ENCODE results near the gene SHISA5. TPM values are rescaled to one million over a fixed set of nuclear protein-coding genes. Genes with fewer than 3 reads are reported as not detected.

Gene SHISA5
- total and polyA plus RNA-seq, 2 of the 8 experiments (the other 6 are each of a cell fraction or from before 2014, with no cell fraction given), result 196 to 315 TPM

GRCh38 chr3:48419149-48419548, 84.8 kb downstream of the SHISA5 start:
- Histone ChIP-seq H2BK5ac (ENCODE audit: low read depth, low read length) (peak overlapping the region; percentile 21; the same call in 1 of the 2 replicates), H3K79me2 (ENCODE audit: control insufficient read depth in 1 of 2, insufficient read depth in 2 of 2, low read length in 2 of 2) (peaks cover 2 to 23% of the 10 kb centered on the region in 2 experiments; a peak in 1 of 4 replicates), H2BK20ac (ENCODE audit: low read length) (no peak overlapping the region), H2AK5ac (ENCODE audit: low read depth, low read length) (no peak overlapping the region), H3K4ac (replicated peaks; ENCODE audit: insufficient read length, low read depth, low read length) (no peak overlapping the region), H3K14ac (ENCODE audit: insufficient read length) (no peak overlapping the region), H4K91ac (replicated peaks; ENCODE audit: insufficient read length, low read length) (no peak overlapping the region), H4K20me1 (replicated peaks in 1 of 2; ENCODE audit: control insufficient read depth in 1 of 2, insufficient read depth in 2 of 2, low read length in 2 of 2) (peaks cover 23 to 52% of the 10 kb centered on the region in 2 experiments), H2AFZ (ENCODE audit: low read length) (no peak overlapping the region), H3K4me3 (ENCODE audit: extremely low read depth in 1 of 4, insufficient read depth in 2 of 4, low read depth in 3 of 4, low read length in 4 of 4) (no peak overlapping the region), H3K18ac (ENCODE audit: extremely low read depth, low read length) (no peak overlapping the region), H3K4me1 (replicated peaks in 1 of 4; ENCODE audit: control insufficient read depth in 3 of 4, insufficient read depth in 4 of 4, low read length in 3 of 4) (peaks cover 0 to 3% (median 0%) of the 10 kb centered on the region in 4 experiments; a peak in 3 of 7 replicates), H3K23ac (ENCODE audit: insufficient read length) (no peak overlapping the region), H2BK12ac (ENCODE audit: low read depth, low read length) (no peak overlapping the region), H3K36me3 (ENCODE audit: control insufficient read depth in 2 of 4, insufficient read depth in 4 of 4, low read length in 3 of 4) (peaks cover 47 to 65% (median 53%) of the 10 kb centered on the region in 4 experiments), H3K23me2 (ENCODE audit: low read depth, low read length) (no peaks in the 10 kb centered on the region), H3K27me3 (replicated peaks in 1 of 4; ENCODE audit: control insufficient read depth in 3 of 4, extremely low read depth in 1 of 4, insufficient read depth in 3 of 4, low read length in 3 of 4) (no peaks in the 10 kb centered on the region), H3K56ac (replicated peaks; ENCODE audit: insufficient read length, low read depth, low read length) (no peak overlapping the region), H2BK15ac (ENCODE audit: low read length) (no peak overlapping the region), H4K8ac (ENCODE audit: extremely low read depth, insufficient read depth, low read length) (no peak overlapping the region), H3K79me1 (ENCODE audit: low read depth, low read length) (peaks cover 13% of the 10 kb centered on the region), H3K9me3 (ENCODE audit: insufficient read depth in 2 of 2, low read depth in 1 of 2, low read length in 1 of 2) (no peaks in the 10 kb centered on the region), H3K4me2 (ENCODE audit: insufficient read depth in 1 of 2, low read depth in 2 of 2, low read length in 2 of 2) (no peak overlapping the region), H3K27ac (ENCODE audit: low read depth, low read length) (no peak overlapping the region), H4K5ac (ENCODE audit: insufficient read length, low read depth, low read length) (no peak overlapping the region), H2BK120ac (replicated peaks; ENCODE audit: low read depth, low read length) (no peak overlapping the region), H3K9ac (replicated peaks in 1 of 4; ENCODE audit: extremely low read depth in 1 of 4, low read depth in 3 of 4, low read length in 3 of 4) (no peak overlapping the region)
- ChIA-PET POLR2A (ENCODE audit: partially characterized antibody) (interaction anchor here (0.9 to 31.5 kb wide), 8 partner anchors 9 to 91 kb away, joined by 3 to 650 read pairs (median 8); partner anchors contain the start of genes ATRIP, CCDC51, PLXNB1 and TMA7), CTCF (ENCODE audit: partially characterized antibody) (interaction anchor here (0.6 to 6.9 kb wide), 8 partner anchors 11 to 222 kb away, joined by 3 to 95 read pairs (median 12); no protein-coding TSS in a partner anchor)
- no peak for DNase-seq (ENCODE audit: low read depth in 1 of 2, low spot score in 2 of 2)
- 94% methylated on average over 9 of the region's 9 CpGs; no CpG with 5 or more reads in 1 of the 2 experiments for WGBS, 2 experiments (ENCODE audit: extremely low coverage in 1 of 2, insufficient coverage in 1 of 2, insufficient read length in 1 of 2, insufficient replicate concordance in 2 of 2, low coverage in 1 of 2, low lambda C conversion rate in 2 of 2, missing lambda C conversion rate in 1 of 2)
- FAIRE-seq, result no peak
- TF ChIP-seq KDM5A (IDR thresholded peaks at IDR 0.05; ENCODE audit: low read length), result no peak
- no peak for TF ChIP-seq POU5F1 (IDR thresholded peaks at IDR 0.05; ENCODE audit: low read depth, low read length)
- TF ChIP-seq, protein P1, sequence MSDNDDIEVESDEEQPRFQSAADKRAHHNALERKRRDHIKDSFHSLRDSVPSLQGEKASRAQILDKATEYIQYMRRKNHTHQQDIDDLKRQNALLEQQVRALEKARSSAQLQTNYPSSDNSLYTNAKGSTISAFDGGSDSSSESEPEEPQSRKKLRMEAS (IDR thresholded peaks at IDR 0.05), result no peak
- TF ChIP-seq BCL11A (IDR thresholded peaks at IDR 0.05; ENCODE audit: low read depth in 2 of 2, low read length in 2 of 2), result no peak
- no peak for TF ChIP-seq CEBPB (IDR thresholded peaks at IDR 0.05; ENCODE audit: low read depth, low read length)
- TF ChIP-seq YY1 (IDR thresholded peaks at IDR 0.05; ENCODE audit: low read depth, low read length), result no peak
- TF ChIP-seq SIRT6 (IDR thresholded peaks at IDR 0.05; ENCODE audit: low read length), result no peak

Data from H1 (cell line).